WTC11 (cell line): ENCODE results near the gene CD101. TPM values are rescaled to one million over a fixed set of nuclear protein-coding genes. Genes with fewer than 3 reads are reported as not detected.
A peak's percentile ranks its signal among the peaks of the same experiment; 100 is the strongest.

Source experiments
- ATAC-seq: fragments of 200-7000 bp; cut with Tn5 transposase; 2 replicates; pipeline ENCODE4 v1.10.0; 2021; ENCODE audit warnings: mild to moderate bottlenecking, moderate library complexity
- Bru-seq: library from RNA; stranded (reverse); fragments of 400-500 nt; gene quantifications from one replicate; lab custom pipeline; 2021; lab: Mats Ljungman, UMichigan
- CTCF ChIA-PET: fragments of 300-600 bp; sonication (Branson Sonifier 250); formaldehyde crosslinking; loops from one replicate; lab custom pipeline; 2021; ENCODE audit warnings: antibody characterized with exemption; lab: Charles Lee
- POLR2A ChIA-PET: fragments of 350-600 bp; sonication (Branson Sonifier 250); formaldehyde crosslinking; loops from one replicate; lab custom pipeline; 2021; ENCODE audit warnings: antibody characterized with exemption; lab: Charles Lee
- DNase-seq: peaks from one replicate; pipeline ENCODE4 v3.0.0; 2021; ENCODE audit warnings: low spot score
- H3K27ac Mint-ChIP-seq: 2 replicates; pipeline ENCODE4 v1.8.0; 2021; ENCODE audit warnings: mixed read lengths
- H3K27me3 Mint-ChIP-seq: 2 replicates; pipeline ENCODE4 v1.8.0; 2021; ENCODE audit warnings: low read depth, mild to moderate bottlenecking, moderate library complexity, mixed read lengths
- H3K36me3 Mint-ChIP-seq: 2 replicates; pipeline ENCODE4 v1.8.0; 2021; ENCODE audit warnings: mixed read lengths
- H3K4me1 Mint-ChIP-seq: 2 replicates; pipeline ENCODE4 v1.8.0; 2022; ENCODE audit warnings: mixed read lengths
- H3K4me3 Mint-ChIP-seq: 2 replicates; pipeline ENCODE4 v1.8.0; 2021; ENCODE audit warnings: mild to moderate bottlenecking, moderate library complexity, mixed read lengths
- H3K9me3 Mint-ChIP-seq: 2 replicates; pipeline ENCODE4 v1.8.0; 2021; ENCODE audit warnings: mixed read lengths
- ATF1 ChIP-seq: sonication (generic); formaldehyde crosslinking; IDR thresholded peaks from 2 replicates; pipeline ENCODE4 v1.8.1; 2023; ENCODE audit warnings: mild to moderate bottlenecking, moderate library complexity, missing genetic modification reagents
- ATF3 ChIP-seq: sonication (generic); formaldehyde crosslinking; conservative IDR thresholded peaks from 2 replicates; pipeline ENCODE4 v1.8.1; 2022; ENCODE audit warnings: mild to moderate bottlenecking, missing genetic modification reagents
- CDX4 ChIP-seq: fragments of 250-450 bp; sonication (Bioruptor Pico); IDR thresholded peaks from 2 replicates; pipeline ENCODE4 v1.9.0; 2021; ENCODE audit warnings: moderate library complexity, mild to moderate bottlenecking, inconsistent platforms, borderline replicate concordance
- E2F4 ChIP-seq: sonication (generic); formaldehyde crosslinking; IDR thresholded peaks from 2 replicates; pipeline ENCODE4 v1.8.1; 2022; ENCODE audit warnings: low read depth, mild to moderate bottlenecking, moderate library complexity, missing genetic modification reagents, borderline replicate concordance
- FOXP4 ChIP-seq: sonication (generic); formaldehyde crosslinking; IDR thresholded peaks from 2 replicates; pipeline ENCODE4 v1.8.0; 2022; ENCODE audit warnings: mild to moderate bottlenecking, missing genetic modification reagents
- GABPB1 ChIP-seq: sonication (generic); formaldehyde crosslinking; IDR thresholded peaks from 2 replicates; pipeline ENCODE4 v1.8.1; 2023; ENCODE audit warnings: mild to moderate bottlenecking, missing genetic modification reagents
- IRF1 ChIP-seq: sonication (generic); formaldehyde crosslinking; IDR thresholded peaks from 2 replicates; pipeline ENCODE4 v1.8.0; 2023; ENCODE audit warnings: missing genetic modification reagents
- IRF2 ChIP-seq: sonication (generic); formaldehyde crosslinking; IDR thresholded peaks from 2 replicates; pipeline ENCODE4 v1.8.0; 2022; ENCODE audit warnings: low read depth, missing genetic modification reagents, borderline replicate concordance
- MAX ChIP-seq: sonication (generic); formaldehyde crosslinking; IDR thresholded peaks from 2 replicates; pipeline ENCODE4 v1.8.0; 2022; ENCODE audit warnings: mild to moderate bottlenecking, missing genetic modification reagents
- MYBL2 ChIP-seq: sonication (generic); formaldehyde crosslinking; IDR thresholded peaks from 2 replicates; pipeline ENCODE4 v1.8.1; 2023; ENCODE audit warnings: mild to moderate bottlenecking, moderate library complexity, missing genetic modification reagents
- NR2C2 ChIP-seq: sonication (generic); formaldehyde crosslinking; IDR thresholded peaks from 2 replicates; pipeline ENCODE4 v1.8.0; 2022; ENCODE audit warnings: mild to moderate bottlenecking, missing genetic modification reagents
- NR3C1 ChIP-seq: sonication (generic); formaldehyde crosslinking; conservative IDR thresholded peaks from 2 replicates; pipeline ENCODE4 v1.8.1; 2023; ENCODE audit warnings: low read depth, mild to moderate bottlenecking, missing genetic modification reagents
- PREB ChIP-seq: sonication (generic); formaldehyde crosslinking; IDR thresholded peaks from 2 replicates; pipeline ENCODE4 v1.8.1; 2022; ENCODE audit warnings: mild to moderate bottlenecking, missing genetic modification reagents, moderate library complexity, borderline replicate concordance
- RORB ChIP-seq: fragments of 250-450 bp; sonication (Bioruptor Pico); IDR thresholded peaks from 2 replicates; pipeline ENCODE4 v1.9.0; 2021; ENCODE audit warnings: mild to moderate bottlenecking
- SMAD3 ChIP-seq: sonication (generic); formaldehyde crosslinking; IDR thresholded peaks from 2 replicates; pipeline ENCODE4 v1.8.0; 2022; ENCODE audit warnings: missing genetic modification reagents, mild to moderate bottlenecking, borderline replicate concordance
- TP53 ChIP-seq: sonication (generic); formaldehyde crosslinking; IDR thresholded peaks from 2 replicates; pipeline ENCODE4 v1.8.1; 2023; ENCODE audit warnings: mild to moderate bottlenecking, missing genetic modification reagents
- ZBTB21 ChIP-seq: sonication (generic); formaldehyde crosslinking; IDR thresholded peaks from 2 replicates; pipeline ENCODE4 v1.8.1; 2023; ENCODE audit warnings: mild to moderate bottlenecking, missing genetic modification reagents, borderline replicate concordance
- ZNF121 ChIP-seq: sonication (generic); formaldehyde crosslinking; IDR thresholded peaks from 2 replicates; pipeline ENCODE4 v1.8.0; 2023; ENCODE audit warnings: missing genetic modification reagents
- ZNF232 ChIP-seq: sonication (generic); formaldehyde crosslinking; IDR thresholded peaks from 2 replicates; pipeline ENCODE4 v1.8.0; 2022; ENCODE audit warnings: mild to moderate bottlenecking, missing genetic modification reagents
- ZNF281 ChIP-seq: sonication (generic); formaldehyde crosslinking; IDR thresholded peaks from 2 replicates; pipeline ENCODE4 v1.8.0; 2023; ENCODE audit warnings: mild to moderate bottlenecking, missing genetic modification reagents
- ZNF425 ChIP-seq: fragments of 250-450 bp; sonication (Bioruptor Pico); conservative IDR thresholded peaks from 2 replicates; pipeline ENCODE4 v1.9.0; 2021; ENCODE audit warnings: mild to moderate bottlenecking
- long read RNA-seq, 3 experiments: library from RNA in 1 of 3; library from capped mRNA in 1 of 3; library from polyadenylated mRNA in 1 of 3; unstranded in 2 of 3; stranded (forward) in 1 of 3; transcript quantifications; one replicate each; pipeline ENCODE4 v2.0.0, GENCODE V29; 2021
- total RNA-seq: library from RNA; stranded (reverse); gene quantifications from 3 replicates; pipeline ENCODE4 v1.2.3, GENCODE V29; 2021

CD101 gene
- total RNA-seq = 1.3 to 1.6 TPM (median 1.4 TPM) in 3 replicates
- Bru-seq, nascent RNA = percentile 39 among the genes with signal in this experiment
- long read RNA-seq, experiment 1, partial matches to known transcripts = 0 of 1 reads
- long read RNA-seq, experiment 1, other reads (novel, unspliced or antisense) = 1 of 1 reads
- long read RNA-seq, experiment 2, partial matches to known transcripts = 1 of 2 reads
- long read RNA-seq, experiment 2, other reads (novel, unspliced or antisense) = 1 of 2 reads
- long read RNA-seq, experiment 3 = 0 reads

- Mint-ChIP-seq H3K9me3 (no peaks in the 10 kb centered on the region), H3K4me3 (no peak within 1 kb of the TSS), H3K36me3 (no peaks in the 10 kb centered on the region), H3K27me3 (no peaks in the 10 kb centered on the region), H3K4me1 (peaks cover 42% of the 10 kb centered on the region), H3K27ac (no peak within 1 kb of the TSS)
- no peak for DNase-seq
- ATAC-seq = no peak
- ChIA-PET CTCF (no interaction called here), POLR2A (no interaction called here)
- no peak for TF ChIP-seq ATF3
- no peak for TF ChIP-seq IRF2 (CRISPR knock-in tag)
- TF ChIP-seq MAX (CRISPR knock-in tag) = no peak
- TF ChIP-seq RORB = no peak
- no peak for TF ChIP-seq GABPB1 (CRISPR knock-in tag)
- no peak for TF ChIP-seq ZNF232 (CRISPR knock-in tag)
- no peak for TF ChIP-seq PREB (CRISPR knock-in tag)
- TF ChIP-seq MYBL2 (CRISPR knock-in tag) = no peak
- no peak for TF ChIP-seq SMAD3 (CRISPR knock-in tag)
- no peak for TF ChIP-seq ZNF121 (CRISPR knock-in tag)
- TF ChIP-seq CDX4 (CRISPR knock-in tag) = no peak
Observed at GRCh38 chr1:117001254-117001927, at the start of gene CD101. CD101 (plus strand) TSS chr1:117001760; CDS start chr1:117001818, 58 bp downstream.

GRCh38 chr1:116952738-116953275 lies 48.8 kb upstream of the CD101 start:
- no peaks in the 10 kb centered on the region for H3K9me3 Mint-ChIP-seq
- H3K27me3 Mint-ChIP-seq = no peaks in the 10 kb centered on the region
- no peak overlapping the region for H3K4me3 Mint-ChIP-seq
- H3K27ac Mint-ChIP-seq = no peak overlapping the region
- H3K36me3 Mint-ChIP-seq = peaks cover 25% of the 10 kb centered on the region
- ChIA-PET POLR2A (no interaction called here), CTCF (interaction anchor here (2.2 kb wide), 1 partner anchor 18 kb away, joined by 7 read pairs; no protein-coding TSS in a partner anchor)
- DNase-seq = no peak
- ATAC-seq = no peak
- no peaks in the 10 kb centered on the region for H3K4me1 Mint-ChIP-seq
- TF ChIP-seq ZBTB21 (CRISPR knock-in tag) = no peak
- TF ChIP-seq IRF1 (CRISPR knock-in tag) = no peak
- no peak for TF ChIP-seq E2F4
- no peak for TF ChIP-seq ATF3
- TF ChIP-seq TP53 = no peak
- no peak for TF ChIP-seq ATF1 (CRISPR knock-in tag)
- no peak for TF ChIP-seq NR2C2 (CRISPR knock-in tag)
- no peak for TF ChIP-seq FOXP4 (CRISPR knock-in tag)
- no peak for TF ChIP-seq ZNF425 (CRISPR knock-in tag)
- TF ChIP-seq NR3C1 (CRISPR knock-in tag) = no peak
- no peak for TF ChIP-seq ZNF281 (CRISPR knock-in tag)
